Parathyroid adenoma (tissue), 2 donors: Measurements from ENCODE around the gene TPSAB1.

ENCODE experiments used
- H2AFZ ChIP-seq: fragments of 300-600 bp; sonication (generic); one replicate; pipeline ENCODE4 v1.7.0; 2017; ENCODE audit warnings: antibody characterized with exemption, mild to moderate bottlenecking
- H3K27ac ChIP-seq: fragments of 300-600 bp; sonication (generic); one replicate; pipeline ENCODE4 v1.7.0; 2017
- H3K27me3 ChIP-seq: fragments of 300-600 bp; sonication (generic); one replicate; pipeline ENCODE4 v1.7.0; 2017; ENCODE audit warnings: low read length; ENCODE audit not compliant: control insufficient read depth, insufficient read depth
- H3K36me3 ChIP-seq: fragments of 300-600 bp; sonication (generic); one replicate; pipeline ENCODE4 v1.7.0; 2017; ENCODE audit warnings: low read length; ENCODE audit not compliant: control insufficient read depth, insufficient read depth
- H3K4me1 ChIP-seq: fragments of 300-600 bp; sonication (generic); one replicate; pipeline ENCODE4 v1.7.0; 2017; ENCODE audit warnings: control low read depth
- H3K4me2 ChIP-seq: fragments of 300-600 bp; sonication (generic); one replicate; pipeline ENCODE4 v1.7.0; 2017; ENCODE audit warnings: low read length
- H3K4me3 ChIP-seq: fragments of 300-600 bp; sonication (generic); one replicate; pipeline ENCODE4 v1.7.0; 2017; ENCODE audit warnings: low read depth, low read length
- H3K79me2 ChIP-seq: fragments of 300-600 bp; sonication (generic); one replicate; pipeline ENCODE4 v1.7.0; 2017; ENCODE audit warnings: control low read depth
- H3K9ac ChIP-seq: fragments of 300-600 bp; sonication (generic); one replicate; pipeline ENCODE4 v1.7.0; 2017; ENCODE audit warnings: mild to moderate bottlenecking
- H3K9me3 ChIP-seq: fragments of 300-600 bp; sonication (generic); one replicate; pipeline ENCODE4 v1.7.0; 2017; ENCODE audit warnings: low read length; ENCODE audit not compliant: control insufficient read depth
- CTCF ChIP-seq: fragments of 300-600 bp; sonication (generic); IDR thresholded peaks from one replicate; pipeline ENCODE4 v1.7.0; 2017; ENCODE audit warnings: antibody characterized with exemption, mild to moderate bottlenecking
- donor health status: primary hyperparathyroidism.

TPSAB1 gene

DNA sequence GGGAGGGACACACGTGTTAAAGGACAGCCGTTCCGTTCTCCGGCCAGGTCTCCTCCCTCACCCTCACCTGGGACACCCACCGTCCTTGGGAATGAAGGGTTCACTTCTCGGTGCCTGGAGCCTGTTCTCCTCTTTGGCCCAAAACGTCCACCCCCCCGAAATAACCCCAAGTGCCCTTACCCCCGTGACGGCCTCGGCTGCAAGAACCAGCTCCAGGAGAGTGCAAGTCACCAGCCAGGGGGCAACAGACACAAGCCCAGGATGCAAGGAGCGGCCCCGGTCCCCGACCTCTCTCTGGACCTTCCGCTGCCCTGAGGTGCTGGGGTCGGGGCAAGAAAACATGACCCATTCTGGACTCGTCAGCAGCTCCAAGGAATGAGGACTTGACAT lies 49.0 kb downstream of the TPSAB1 start:
- Histone ChIP-seq H3K36me3 (no peaks in the 10 kb centered on the region), H2AFZ (no peak overlapping the region), H3K27ac (no peak overlapping the region), H3K79me2 (no peaks in the 10 kb centered on the region), H3K4me3 (no peak overlapping the region), H3K27me3 (no peaks in the 10 kb centered on the region), H3K9me3 (no peaks in the 10 kb centered on the region), H3K9ac (no peak overlapping the region), H3K4me1 (peaks cover 3% of the 10 kb centered on the region), H3K4me2 (no peak overlapping the region)
- TF ChIP-seq CTCF, result no peak

DNA sequence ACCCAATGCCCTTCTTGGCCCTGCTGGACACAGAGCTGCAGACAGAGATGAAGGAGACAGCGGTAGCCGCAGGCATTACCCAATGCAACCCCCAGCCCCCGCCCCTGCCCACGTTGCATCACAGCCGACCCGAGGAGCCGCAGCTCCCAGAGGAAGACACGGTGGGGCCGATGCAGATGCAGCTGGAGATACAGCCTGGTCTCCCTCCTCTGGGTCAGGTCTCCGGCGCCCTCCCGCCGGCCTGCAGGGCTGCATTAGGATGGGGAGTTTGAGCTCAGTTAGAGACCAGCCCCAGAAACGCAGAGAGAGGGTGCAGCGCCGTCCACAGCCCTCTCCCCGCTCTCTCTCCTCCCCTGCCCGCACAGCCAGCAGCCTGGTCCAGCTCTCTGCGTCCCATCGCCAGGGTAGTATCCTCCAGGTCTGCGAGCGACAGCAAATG lies 49.6 kb downstream of the TPSAB1 start:
- H3K79me2 ChIP-seq, result no peaks in the 10 kb centered on the region
- H3K27me3 ChIP-seq, result no peaks in the 10 kb centered on the region
- H3K4me1 ChIP-seq, result peaks cover 3% of the 10 kb centered on the region
- H3K36me3 ChIP-seq, result no peaks in the 10 kb centered on the region
- no peak overlapping the region for H3K4me3 ChIP-seq
- H3K9ac ChIP-seq, result no peak overlapping the region
- no peak for TF ChIP-seq CTCF
- H3K4me2 ChIP-seq, result no peak overlapping the region
- no peak overlapping the region for H3K27ac ChIP-seq
- H2AFZ ChIP-seq, result no peak overlapping the region
- H3K9me3 ChIP-seq, result no peaks in the 10 kb centered on the region

GRCh38 chr16:1290860-1291575 lies 50.5 kb downstream of the TPSAB1 start:
- Histone ChIP-seq H3K79me2 (no peaks in the 10 kb centered on the region), H3K4me3 (no peak overlapping the region), H3K36me3 (no peaks in the 10 kb centered on the region), H3K9me3 (no peaks in the 10 kb centered on the region), H3K4me2 (no peak overlapping the region), H3K27me3 (no peaks in the 10 kb centered on the region), H2AFZ (no peak overlapping the region), H3K4me1 (peaks cover 3% of the 10 kb centered on the region), H3K9ac (no peak overlapping the region), H3K27ac (no peak overlapping the region)
- TF ChIP-seq CTCF, result no peak

DNA sequence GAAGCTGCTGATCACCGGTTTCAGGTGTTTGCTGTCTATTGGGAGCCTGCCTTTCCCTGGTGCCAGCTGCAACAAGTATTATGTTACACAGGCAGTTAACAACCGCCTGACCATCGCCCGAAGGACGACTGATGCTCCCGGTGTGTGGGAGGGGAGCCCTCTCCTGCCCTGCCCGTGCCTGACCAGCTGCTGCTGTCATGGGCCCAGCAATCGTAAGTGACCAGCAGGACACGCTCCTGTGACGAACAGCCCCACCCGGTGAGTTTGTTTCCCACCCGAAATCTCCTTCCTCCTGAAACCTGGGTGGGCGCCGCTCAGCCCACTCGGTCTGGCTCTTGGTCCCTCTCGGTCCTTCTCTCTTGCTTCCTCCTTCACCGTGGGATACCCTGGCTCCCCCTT lies 51.1 kb downstream of the TPSAB1 start:
- Histone ChIP-seq H2AFZ (no peak overlapping the region), H3K27ac (no peak overlapping the region), H3K36me3 (no peaks in the 10 kb centered on the region), H3K9ac (no peak overlapping the region), H3K27me3 (no peaks in the 10 kb centered on the region), H3K4me3 (no peak overlapping the region), H3K79me2 (no peaks in the 10 kb centered on the region), H3K4me1 (peaks cover 4% of the 10 kb centered on the region), H3K4me2 (no peak overlapping the region), H3K9me3 (no peaks in the 10 kb centered on the region)
- no peak for TF ChIP-seq CTCF
